Epidermal melanocyte (primary cell): Measurements from ENCODE around the gene GNAT1.
"Not testable (repeated sequence)": the region's sequence is repeated elsewhere in the genome, so short reads cannot be mapped to it uniquely, and the experiment has no call there.

Source experiments
- DNase-seq: peaks from one replicate; pipeline ENCODE4 v3.0.0; 2011; ENCODE audit warnings: low spot score; ENCODE audit not compliant: insufficient read length

GNAT1 gene

DNA sequence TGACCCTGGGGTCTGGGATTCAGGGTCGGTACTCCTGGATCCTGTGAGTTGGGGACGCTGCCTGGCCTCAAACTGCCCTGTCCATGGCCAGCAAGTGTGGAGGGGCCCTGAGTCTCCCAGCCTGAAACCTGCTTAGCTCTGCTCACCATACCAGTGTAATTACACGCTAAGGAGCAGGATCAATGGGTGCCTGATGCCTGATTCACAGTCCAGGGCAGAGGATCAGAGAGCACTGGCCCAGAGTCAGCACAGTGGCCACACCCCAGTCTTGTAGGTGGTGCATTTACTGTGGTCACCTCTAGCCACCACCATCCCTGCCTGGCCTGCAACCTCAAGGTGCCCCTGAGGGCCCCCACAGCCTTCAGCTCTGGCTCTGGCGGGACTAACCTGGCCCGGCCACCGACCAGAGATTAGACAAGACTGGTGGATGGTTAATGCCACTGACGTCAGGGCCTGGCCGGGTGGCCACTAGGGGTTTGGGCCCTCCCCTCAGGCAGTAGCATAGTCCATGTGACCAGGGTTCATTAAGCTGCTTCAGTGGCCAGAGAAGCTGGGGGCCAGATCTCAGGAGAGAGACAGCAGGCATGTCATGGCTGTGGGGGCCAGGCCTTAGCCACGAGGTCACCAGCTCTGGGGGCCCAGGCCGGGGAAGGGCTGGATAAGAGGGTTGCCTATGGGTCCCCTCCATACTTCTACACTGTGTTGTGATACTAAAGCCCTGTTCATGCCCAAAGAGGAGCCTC lies 10.3 kb downstream of the GNAT1 start:
- no peak for DNase-seq

GRCh38 chr3:50202353-50203112 lies 11.1 kb downstream of the GNAT1 start:
- DNase-seq = no peak

GRCh38 chr3:50203113-50203808 lies 11.9 kb downstream of the GNAT1 start:
- no peak for DNase-seq

DNA sequence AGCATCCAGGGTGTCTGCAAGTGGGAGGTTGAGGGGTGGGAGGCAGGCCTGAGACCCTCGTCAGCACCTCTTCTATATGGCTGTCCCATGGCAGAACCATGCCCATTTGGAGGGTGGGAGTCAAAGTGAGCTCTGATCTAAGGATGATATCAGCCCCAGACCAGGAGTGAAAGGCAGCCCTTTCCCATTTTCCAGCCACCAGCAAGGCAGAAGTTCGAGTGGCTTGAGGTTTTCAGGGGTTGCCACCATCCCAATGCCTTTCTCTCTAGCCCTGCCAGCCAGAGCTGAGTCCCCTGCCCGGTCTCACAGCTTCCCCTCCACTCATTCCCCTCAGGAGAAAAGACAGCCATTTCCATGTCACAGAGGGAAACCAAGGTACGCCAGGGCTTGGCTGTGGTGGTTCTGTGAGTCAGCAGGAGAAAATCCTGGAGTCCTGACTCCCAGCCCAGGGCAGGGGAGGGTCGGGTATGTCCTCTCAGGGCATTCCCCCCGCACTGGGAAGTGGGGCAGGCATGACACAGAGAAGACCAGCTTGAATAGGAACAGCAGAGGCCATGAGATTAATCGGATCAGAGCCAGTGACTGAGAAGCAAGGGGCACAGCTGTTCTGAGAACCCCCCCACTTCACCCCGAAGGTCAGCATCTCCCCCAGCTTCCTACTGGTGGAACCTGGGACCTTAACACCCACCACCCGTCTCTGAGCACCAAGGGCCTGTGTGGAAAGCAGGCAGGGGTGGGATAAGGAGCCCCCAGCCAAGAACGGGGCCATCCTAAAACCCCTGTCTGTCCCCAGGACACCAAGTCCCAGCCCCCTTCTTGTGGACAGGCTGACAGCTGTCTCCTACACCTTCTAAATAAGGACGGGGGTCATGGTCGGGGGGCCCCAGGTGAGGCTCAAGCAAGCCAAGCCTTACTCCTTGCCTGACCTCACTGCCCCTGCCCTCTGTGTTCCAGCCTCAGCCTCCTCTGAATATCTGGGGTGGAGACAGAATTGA lies 12.7 kb downstream of the GNAT1 start:
- no peak for DNase-seq

DNA sequence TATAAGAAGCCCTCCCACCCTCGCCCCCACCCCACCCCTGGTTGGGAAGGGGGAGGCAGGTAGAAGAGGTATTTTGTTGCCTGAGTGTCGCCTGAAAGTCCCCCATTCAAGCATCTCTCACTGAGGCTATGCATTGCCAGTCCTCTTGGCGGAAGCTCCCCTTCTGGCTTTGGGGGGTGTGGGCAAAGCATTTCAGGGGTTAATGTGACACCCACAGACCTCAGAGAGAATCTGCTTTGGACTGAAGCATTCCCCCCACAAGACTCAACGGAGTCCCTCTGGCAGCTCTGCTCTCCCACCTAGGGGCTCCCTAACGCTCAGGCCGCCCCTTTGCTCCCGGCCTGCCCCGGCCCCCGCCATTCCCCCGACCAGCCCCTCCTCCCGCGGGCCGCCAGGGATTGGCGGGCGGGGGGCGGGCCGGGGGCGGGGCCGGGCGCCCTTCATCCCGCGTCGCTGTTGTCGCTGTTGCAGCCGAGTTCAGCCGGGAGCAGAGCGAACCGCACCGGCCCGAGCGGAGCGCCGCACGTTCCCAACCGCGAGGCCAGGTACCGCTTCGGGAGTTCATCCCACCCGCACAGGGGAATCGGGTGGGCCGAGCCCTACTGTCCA lies 13.5 kb downstream of the GNAT1 start, which contains the start of gene SLC38A3:
Gene SLC38A3, plus strand, starts transcription at position 468 of the 609 bp plus-strand sequence. CDS start 8,929 bp downstream, outside the sequence.
- no peak for DNase-seq

- no peak for DNase-seq
Measured at GRCh38 chr3:50205413-50206276, 14.2 kb downstream of the GNAT1 start.

GRCh38 chr3:50207359-50208042 lies 16.1 kb downstream of the GNAT1 start:
- no peak for DNase-seq

- DNase-seq = no peak
Measured at GRCh38 chr3:50208677-50209344, 17.4 kb downstream of the GNAT1 start.

DNA sequence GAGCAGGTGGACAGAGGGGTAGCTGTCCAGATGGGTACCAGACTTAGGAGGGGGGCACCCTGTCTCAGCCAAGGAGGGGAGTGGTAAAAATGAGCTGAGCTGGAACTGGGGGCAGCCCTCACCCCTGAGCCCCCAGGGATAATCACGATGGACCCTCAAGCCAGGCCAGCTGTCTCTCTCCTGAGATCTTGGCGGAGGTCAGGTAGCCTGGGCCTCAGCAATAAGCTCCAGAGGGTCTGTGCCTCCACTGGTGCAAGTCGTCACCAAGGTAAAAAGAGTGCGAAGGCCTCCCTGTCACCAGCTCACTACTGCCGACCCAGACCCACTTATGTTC lies 18.7 kb downstream of the GNAT1 start:
- no peak for DNase-seq

- no peak for DNase-seq
Measured at GRCh38 chr3:50210510-50211367, 19.3 kb downstream of the GNAT1 start.

GRCh38 chr3:50211368-50211717 lies 19.9 kb downstream of the GNAT1 start:
- not testable (repeated sequence) for DNase-seq

DNA sequence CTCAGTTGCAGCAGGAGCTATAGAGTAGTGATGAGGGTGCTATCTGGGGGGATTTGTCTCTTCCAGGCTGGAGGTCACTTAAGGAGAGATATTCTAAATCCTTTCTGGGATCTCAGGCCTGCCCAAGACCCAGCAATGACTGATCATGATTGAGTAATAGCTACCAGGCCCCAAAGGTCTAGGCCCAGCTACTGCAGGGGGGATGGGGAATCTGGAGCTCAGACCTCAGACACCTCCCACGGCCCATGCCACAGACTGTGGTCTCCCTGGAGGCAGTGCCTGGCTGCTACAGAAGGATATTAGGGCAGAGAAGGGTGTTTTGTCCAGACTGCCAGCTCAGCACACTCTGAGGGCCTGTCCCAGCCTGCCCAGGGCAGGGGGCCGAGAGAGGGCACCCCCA lies 20.5 kb downstream of the GNAT1 start:
- no peak for DNase-seq

- no peak for DNase-seq
Measured at GRCh38 chr3:50212502-50212901, 21.1 kb downstream of the GNAT1 start.

- DNase-seq = no peak
Measured at GRCh38 chr3:50212971-50213370, 21.6 kb downstream of the GNAT1 start.

GRCh38 chr3:50213373-50213772 lies 22.0 kb downstream of the GNAT1 start:
- no peak for DNase-seq

GRCh38 chr3:50214824-50215223 lies 23.4 kb downstream of the GNAT1 start:
- no peak for DNase-seq

DNA sequence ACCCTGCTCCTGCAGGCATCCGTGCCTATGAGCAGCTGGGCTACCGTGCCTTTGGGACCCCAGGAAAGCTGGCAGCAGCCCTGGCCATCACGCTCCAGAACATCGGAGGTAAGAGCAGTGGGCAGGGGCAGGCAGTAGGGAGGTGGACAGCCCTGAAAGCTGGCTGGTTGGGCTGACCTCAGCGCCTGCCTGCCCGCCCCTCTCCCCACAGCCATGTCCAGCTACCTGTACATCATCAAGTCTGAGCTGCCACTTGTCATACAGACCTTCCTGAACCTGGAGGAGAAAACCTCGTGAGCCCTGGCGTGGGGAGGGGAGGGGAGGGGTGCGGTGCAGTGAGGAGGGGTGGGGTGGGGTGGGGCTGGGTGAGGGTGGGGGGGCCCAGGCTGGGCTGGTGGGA lies 24.1 kb downstream of the GNAT1 start:
- DNase-seq = no peak

DNA sequence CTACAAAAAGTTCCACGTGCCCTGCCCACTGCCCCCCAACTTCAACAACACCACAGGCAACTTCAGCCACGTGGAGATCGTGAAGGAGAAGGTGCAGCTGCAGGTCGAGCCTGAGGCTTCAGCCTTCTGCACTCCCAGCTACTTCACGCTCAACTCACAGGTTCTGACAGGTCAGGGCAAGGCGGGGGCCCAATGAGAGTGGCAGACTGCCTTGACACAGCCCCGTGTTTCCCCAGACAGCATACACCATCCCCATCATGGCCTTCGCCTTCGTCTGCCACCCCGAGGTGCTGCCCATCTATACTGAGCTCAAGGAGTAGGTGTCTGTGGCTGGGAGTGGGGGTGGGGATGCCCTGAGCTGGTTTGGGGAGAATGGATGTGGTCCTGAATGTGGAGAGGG lies 26.3 kb downstream of the GNAT1 start:
- no peak for DNase-seq
